OCI-LY1 (cell line): ENCODE measurements around the gene PCIF1.

Experiments used
- CTCF ChIP-seq: fragments of 200-600 bp; sonication (generic), shearing (Covaris generic); IDR thresholded peaks from 2 replicates; pipeline ENCODE4 v1.5.1; 2017; ENCODE audit warnings: mild to moderate bottlenecking, antibody characterized with exemption, low read length, moderate library complexity, mixed read lengths
- EZH2 ChIP-seq: fragments of 200-600 bp; sonication (generic), shearing (Covaris generic); IDR thresholded peaks from 2 replicates; pipeline ENCODE4 v1.8.0; 2017; ENCODE audit warnings: borderline replicate concordance, mixed run types, mild to moderate bottlenecking, antibody characterized with exemption, low read length, moderate library complexity, mixed read lengths

GRCh38 chr20:45925821-45926506 lies 8.5 kb upstream of the PCIF1 start:
- no peak for TF ChIP-seq CTCF
- no peak for TF ChIP-seq EZH2
